NCI-H2107 treated with DMSO at 0.1 percent for 48 hours (cell line): ENCODE measurements around the gene CCDC69.
"Not testable (repeated sequence)": the region's sequence is repeated elsewhere in the genome, so short reads cannot be mapped to it uniquely, and the experiment has no call there.

Experiments used
- DNase-seq: peaks from one replicate; lab custom pipeline; 2025; ENCODE audit not compliant: unreplicated experiment; lab: John Stamatoyannopoulos, UW

The CCDC69 gene

DNA sequence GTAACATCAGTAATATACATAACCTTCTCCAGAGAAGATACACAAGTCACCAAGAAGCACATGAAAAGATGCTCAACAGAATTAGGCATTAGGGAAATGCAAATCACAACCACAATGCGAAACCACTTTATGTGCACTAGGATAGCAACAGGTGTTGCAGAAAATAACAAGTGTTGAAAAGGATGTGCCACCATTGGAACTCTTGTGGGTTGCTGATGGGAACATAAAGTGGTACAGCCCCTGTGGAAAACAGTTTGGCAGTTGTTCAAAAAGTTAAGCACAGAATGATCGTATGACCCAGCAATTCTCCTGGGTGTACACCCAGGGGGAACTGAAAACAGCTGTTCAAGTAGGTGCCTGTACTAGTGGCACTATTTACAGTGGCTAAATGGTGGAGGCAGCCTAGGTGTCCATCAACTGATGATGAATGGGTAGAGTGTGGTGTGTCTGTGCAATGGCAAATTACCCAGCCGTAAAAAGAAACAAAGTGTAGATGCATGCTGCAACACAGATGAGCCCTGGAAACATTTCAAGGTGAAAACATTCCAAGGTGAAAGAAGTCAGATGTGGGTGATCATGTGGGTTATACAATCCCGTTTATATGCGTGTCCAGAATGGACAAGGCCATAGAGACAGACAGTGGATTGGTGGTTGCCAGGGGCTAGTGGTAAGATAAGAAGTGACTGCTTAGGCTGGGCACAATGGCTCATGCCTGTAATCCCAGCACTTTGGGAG, 27.2 kb downstream of the CCDC69 start:
- DNase-seq: no peak

DNA sequence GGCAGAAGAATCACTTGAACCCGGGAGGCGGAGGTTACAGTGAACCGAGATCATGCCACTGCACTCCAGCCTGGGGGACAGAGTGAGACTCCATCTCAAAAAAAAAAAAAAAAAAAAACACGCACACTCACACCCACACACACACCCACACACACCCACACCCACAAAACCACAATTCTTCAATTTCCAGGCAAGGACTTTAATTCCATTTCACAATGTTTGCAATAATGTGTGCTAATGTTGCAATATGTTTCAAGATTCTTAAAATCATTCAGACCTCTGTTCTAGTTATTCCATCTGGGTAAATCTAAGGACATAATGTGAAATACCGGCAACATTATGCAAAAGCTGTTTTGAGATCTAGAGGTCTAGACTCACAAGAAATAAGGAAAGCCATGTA, 28.3 kb downstream of the CCDC69 start:
- DNase-seq: no peak

DNA sequence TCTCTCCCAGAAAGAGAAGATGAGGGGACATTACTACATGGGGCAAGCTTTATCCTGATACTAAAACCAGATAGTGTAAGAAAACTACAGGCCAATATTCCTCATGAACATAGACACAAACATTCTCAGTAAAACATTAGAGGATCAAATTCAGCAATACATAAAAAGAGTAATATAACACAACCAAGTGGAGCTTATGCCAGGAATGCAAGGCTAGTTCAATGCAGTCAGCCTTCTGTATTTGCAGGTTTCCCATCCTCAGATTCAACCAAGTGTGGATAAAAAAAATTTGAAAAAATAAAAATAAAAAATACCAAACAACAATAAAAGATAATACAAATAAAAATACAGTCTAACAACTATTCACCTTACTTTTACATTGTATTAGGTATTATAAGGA, 31.3 kb downstream of the CCDC69 start:
- no peak for DNase-seq

DNA sequence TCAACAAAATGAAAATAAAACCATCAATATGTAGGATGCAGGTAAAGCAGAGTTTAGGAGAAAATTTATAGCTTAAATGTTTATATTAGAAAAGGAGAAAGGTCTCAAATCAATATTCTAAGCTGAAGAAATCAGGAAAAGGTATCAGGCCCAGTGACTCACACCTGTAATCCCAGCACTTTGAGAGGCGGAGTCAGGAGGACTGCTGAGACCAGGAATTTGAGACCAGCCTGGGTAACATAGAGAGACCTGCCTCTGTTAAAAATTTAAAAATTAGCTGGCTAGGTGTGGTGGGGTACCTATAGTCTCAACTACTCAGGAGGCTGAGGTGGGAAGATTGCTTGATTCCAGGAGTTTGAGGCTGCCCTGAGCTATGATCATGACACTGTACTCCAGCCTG, 32.2 kb downstream of the CCDC69 start:
- no peak for DNase-seq

DNA sequence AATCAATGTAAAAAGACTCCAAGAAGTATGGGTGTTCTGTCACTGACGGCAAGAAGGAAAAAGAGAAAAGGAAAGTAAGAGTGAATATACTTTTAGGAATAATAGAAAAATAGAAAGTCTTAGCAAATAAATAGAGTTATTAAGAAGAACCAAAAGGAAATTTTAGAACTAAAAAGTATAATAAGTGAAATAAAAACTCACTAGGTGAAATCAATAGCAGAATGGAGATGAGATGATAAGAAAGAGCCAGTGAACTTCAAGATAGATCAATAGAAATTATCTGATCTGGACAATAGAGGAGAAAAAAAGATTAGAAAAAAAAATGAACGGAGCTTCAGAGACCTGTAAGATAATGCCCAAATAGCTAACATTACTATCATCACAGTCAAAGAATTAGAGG, 34.7 kb downstream of the CCDC69 start:
- DNase-seq: no peak

DNA sequence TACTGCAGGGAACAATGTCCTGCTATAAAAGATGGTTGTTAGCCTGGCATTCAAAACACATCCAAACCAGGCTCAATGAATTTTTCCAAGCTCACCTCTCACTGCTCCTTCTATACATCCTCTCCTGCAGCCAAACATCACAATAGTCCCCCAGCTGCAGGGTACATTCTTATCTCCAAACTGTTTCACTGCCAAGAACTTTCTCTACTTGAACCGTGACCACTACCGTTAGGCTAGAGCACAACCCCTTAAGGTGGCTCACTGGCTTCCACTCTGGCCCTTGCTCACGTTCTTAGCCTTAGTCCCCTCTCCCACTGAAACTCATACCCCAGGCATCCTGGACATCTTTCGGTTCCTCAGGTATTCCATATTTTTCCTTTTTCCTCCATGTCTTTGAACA, 37.4 kb downstream of the CCDC69 start:
- DNase-seq: no peak

DNA sequence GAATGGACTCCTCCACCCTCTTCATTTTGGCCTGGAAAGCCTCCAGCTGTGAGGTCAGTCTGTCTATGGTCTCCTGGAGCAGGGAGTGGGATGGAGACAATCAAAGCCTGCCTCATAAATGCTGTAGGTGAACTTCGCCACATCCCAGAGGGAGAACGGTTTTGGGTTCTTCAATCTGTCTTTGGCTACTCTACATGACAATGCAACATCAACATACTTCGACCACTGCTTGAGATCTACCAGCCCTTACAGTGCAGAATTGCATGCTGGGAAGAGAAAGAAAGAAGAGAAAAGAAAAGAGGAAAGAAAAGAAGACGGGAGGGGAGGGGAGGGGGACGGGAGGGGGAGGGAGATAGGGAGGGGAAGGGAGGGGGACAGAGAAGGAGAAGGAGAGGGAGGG, 37.8 kb downstream of the CCDC69 start:
- no peak for DNase-seq

DNA sequence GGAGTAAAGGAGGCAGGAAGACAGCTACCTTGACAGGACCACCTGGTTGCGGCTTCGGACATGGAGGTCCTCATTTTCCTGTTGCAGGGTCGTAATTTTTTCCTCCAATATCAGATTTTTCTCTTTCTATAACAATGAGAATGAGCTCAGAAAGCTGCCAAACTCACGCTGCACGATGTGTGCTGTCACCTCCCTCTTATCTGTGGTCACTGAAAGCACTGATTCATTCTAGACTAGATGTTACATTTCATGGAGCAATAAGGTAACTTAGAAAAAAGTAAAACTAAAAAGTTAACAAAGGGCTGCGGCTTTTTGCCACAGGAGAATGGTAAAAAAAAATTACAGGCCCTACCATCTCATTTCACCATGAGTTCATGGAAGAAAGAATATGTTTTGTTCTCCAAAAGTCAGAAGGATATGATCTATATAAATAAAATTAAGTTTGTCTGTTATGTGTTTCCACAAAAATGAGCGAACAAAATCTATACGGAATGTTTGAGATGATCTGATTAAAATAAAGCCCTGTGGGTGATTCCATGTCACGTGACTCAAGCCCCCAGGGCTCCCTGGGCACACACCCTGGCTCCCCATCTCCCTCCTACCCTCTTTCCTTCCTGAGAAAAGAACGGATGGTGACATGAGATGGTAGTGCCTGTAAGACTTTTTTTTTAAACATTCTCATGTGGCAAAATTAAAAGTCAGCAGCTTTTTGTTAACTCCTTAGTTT, 39.4 kb downstream of the CCDC69 start:
- DNase-seq: no peak

DNA sequence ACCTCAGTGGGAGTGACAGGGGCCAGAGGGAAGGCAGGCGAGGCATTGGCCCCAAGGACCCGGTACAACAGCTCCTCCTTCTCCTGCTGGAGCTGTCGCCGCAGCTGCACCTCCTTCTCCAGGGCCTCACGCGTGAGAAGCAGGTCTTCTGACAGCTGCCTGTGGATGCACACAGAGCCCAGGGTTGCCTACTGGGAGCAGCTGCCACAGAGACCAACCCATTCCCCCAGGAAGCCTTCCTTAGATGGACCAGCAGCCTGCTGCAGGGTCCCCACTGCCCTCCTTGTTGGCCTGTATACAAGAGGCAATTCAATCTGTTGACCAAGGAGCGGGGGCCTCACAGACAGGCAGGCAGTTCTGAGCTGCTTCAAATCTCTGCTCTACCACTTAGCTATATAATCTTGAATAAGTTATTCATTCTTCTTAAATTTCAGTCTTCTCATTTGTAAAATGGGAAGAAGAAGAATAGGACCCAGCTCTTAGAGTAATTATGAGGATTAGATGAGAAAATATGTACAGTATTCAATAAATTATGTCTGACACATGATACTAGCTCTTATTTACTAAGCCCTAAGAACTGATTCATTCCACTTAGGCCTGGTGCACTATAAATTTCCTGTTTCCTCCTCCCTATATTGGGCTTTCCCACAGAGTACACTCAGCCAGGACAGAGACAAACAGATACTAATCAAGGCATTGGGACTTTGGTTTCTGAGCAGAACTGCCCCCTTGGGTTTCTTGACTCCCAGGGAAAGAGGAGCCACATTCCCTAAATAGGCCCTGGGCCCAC, 40.2 kb downstream of the CCDC69 start:
- DNase-seq: no peak

DNA sequence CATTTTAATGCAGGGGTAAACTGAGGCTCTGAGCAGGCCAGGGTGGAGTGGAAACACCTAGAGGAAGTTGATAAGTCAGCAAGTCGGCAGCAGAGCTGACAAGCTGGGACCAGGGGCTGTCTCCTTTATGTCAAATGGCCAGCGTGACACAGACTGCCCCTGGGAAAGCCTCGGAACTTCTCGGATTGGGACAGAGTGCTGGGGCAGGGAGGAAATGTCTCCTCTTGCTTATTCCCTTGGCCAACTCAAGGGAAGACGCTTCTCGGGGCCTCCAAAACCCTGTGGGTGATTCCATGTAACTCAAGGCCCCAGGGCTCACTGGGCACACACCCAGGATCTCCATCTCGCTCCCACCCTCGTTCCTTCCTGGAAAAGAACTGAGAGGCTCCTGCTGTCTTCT, 40.9 kb downstream of the CCDC69 start:
- DNase-seq: no peak

DNA sequence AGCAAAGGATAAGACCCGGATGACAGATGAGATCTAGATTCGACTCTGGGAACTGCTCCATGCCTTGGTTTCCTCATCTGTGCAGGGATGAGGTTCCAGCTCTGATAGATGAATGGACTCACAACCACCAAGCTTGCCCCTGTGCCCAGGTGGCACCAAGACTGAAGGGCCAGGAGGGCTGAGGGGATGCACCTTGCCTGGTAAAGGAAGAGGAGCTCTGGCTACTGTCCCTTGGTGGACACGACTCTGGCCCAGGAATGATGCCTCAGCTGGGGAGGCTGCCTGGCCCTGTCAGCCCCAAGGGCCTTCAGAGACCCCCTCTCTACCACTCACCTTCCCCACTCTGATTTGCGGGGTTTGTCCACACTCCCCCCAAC, 41.4 kb downstream of the CCDC69 start:
- DNase-seq: no peak

DNA sequence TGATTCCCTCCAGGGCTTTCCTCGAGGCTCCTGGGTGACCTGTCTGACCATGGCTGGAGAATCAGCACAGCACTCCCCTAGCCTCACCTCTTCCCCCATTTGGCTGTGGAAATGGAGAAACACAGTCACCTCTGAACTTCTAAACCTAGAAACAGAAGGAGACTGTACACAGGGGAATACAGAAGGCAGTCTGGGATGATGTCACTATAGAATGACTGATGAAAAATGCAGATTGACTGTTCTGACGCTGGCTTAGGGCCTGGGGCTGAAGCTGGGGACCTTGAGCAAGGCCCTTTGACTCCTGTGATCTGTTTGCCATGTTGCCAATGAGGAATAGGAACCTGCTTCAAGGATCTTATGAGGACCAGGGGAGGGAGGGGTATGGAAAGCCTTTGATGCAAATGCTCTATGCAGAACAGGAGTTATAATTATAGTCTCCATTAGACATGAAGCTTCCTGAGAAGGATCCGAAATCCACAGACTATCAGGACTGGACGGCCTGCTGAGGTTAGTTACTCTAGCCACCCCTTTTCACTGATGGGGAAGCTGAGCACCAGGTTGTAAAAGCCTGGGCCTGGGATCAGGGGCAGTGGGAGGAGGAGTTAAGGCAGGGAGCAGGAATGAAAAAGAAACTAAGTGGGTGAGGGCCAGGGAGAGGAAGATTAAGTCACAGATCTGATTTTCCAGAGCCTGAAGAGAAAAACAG, 41.9 kb downstream of the CCDC69 start:
- DNase-seq: no peak

DNA sequence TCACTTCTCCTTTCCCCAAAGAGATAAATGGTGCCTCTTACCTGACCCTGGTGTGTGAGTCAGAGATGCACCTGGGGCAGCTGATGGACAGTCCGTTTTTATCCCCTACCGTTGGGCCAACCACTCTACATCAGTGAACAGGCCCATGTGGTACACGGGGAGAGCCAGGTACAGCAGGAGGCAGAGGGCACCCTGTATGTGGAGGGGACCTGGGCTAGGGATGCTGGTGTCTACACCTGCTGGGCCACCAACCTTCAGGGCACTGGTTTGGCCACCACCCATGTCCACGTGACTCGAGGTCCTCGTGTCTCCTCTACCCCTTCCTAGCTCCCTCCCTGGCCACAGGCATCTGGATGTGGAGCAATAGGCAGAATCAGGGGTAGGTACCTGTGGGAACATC, 43.6 kb downstream of the CCDC69 start:
- no peak for DNase-seq

DNA sequence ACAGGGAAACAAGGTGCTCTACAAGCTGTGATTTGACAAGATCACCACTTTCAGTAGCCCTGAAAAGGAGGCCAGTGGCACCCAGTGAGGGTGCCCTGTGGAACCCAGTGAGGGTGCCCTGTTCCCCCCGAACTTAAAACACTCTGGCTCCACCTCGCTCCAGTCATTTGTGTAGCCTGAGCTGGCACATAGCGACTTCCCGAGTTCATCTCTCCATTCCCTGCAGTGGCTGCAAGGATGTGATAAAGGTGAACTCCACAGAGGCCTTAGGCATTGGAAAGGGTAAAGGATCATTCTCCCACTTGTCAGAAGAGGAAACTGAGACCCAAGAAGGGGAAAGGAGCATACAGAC, 44.4 kb downstream of the CCDC69 start:
- no peak for DNase-seq

DNA sequence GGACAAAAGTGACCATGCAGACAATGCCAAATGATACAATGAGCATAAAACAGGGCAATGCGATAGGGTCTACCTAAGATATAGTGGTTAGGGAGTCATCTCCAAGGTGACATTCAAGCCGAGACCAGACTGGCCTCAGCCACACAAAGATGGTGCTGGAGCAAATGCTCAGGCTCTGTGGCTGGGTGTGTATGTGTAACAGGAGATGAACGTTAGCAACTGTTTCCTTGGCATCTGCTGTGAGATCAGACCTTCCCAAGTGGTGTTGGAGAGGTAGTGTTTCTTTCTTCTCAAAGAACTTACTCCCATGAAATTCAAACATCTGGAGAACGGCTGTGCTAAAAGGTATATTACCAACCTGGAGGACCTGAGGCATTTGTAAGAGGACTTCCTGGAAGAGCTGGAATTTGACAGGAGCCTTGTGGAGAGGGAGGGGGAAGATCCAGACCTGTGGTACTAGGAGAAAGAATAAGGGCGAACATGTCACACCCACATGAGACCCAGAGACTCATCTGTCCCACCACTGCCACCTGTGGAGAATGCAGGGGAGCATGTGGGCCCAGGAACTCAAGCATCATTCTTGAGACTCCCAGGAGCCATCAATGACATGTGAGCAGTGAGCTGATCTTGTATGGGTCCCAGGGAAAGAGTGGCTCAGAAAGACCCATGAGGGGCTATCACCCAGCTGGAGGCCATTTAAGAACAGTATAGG, 45.0 kb downstream of the CCDC69 start:
- no peak for DNase-seq

DNA sequence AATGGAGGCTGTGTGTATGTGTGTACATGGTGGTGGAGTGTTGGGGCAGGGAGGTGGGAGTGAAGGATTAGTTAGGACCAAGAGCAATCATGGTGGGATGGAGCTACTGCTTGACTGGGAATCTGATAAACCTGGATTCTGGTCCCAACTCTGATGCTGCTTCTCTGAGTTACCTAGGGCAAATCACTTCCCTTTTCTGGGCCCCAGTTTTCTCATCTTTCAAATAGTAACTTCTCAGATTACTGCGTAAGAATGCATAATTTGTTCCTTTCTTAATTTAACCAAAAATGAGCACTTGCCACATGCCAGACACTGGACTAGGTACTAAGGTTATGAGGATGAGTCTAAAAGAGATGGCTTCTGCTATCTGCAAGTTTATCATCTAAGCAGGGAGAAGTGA, 45.5 kb downstream of the CCDC69 start:
- no peak for DNase-seq

DNA sequence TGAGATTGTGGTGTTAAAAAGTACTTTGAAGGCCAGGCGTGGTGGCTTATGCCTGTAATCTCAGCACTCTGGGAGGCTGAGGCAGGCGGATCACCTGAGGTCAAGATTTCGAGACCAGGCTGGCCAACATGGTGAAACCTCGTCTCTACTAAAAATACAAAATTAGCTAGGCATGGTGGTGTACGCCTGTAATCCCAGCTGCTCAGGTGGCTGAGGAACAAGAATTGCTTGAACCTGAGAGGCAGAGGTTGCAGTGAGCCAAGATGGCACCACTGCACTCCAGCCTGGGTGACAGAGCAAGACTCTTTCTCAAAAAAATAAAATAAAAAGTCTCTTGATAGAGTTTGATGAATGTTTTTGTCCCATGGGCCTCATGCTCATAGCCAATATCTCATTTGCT, 47.6 kb downstream of the CCDC69 start:
- not testable (repeated sequence) for DNase-seq

DNA sequence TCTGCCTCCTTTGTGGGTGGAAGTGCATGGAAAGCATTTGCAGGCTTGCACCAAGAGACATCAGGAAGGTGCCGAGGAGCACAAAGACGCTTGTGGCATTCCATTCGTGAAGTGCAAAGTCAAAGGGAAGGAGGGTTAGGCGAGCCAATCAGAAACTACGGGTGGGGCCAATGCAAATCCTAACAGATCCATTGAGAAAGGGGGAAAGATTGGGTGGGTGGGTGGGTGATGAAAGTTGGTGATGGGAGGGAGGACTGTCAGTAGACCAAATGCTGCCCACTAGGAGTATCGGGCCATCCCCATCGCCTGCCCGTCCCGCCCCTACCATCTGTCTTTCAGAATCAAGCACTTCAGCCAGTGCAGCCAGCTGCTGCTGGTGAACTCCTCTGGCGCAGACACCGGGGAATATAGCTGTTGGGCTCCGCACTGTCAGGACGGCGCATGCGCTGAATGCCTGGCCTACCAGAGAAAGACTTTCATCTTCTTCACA, 49.2 kb downstream of the CCDC69 start:
- DNase-seq: no peak

DNA sequence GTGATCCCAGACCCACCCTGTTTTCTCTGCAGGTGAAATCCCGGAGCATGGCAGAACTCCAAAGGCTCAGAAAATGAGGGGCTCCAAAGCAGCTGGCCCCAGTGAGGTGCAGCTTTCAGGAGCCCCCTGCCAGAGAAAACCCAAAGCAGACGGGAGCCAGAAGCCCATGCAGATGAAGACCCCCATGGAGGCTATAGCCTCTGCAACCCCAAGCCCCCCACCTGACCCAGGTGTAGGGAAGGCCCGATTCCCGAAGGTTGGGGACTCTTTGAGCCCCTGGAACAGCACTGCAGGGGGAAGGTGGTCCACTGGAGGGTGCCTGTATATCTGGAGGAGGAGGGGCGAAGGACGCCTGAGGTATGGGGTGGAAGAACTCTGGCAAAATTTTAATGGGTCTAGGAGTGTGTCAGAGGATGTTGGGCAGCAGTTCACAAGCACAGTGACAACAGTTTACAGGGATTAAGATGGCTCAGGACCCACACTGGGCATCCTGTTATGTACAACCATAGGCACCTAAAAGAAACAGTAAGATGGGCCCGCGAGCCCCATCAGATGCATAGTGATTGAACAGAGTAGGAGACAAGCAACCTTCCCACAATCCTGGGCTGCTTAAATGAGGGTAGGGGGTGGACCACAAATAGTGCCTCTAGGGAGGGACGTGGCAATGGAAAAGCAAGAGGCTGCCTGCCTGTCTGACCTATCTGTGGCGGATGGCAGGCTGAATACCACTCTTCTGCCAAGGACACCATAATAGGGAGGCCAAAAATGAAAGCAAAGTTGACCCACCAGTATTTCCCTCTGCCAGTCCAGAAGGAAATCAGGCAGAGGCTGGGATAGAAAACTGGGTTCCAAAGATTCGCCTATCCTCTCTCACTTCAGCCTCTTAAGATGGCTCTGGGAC, 49.9 kb downstream of the CCDC69 start:
- DNase-seq: no peak

DNA sequence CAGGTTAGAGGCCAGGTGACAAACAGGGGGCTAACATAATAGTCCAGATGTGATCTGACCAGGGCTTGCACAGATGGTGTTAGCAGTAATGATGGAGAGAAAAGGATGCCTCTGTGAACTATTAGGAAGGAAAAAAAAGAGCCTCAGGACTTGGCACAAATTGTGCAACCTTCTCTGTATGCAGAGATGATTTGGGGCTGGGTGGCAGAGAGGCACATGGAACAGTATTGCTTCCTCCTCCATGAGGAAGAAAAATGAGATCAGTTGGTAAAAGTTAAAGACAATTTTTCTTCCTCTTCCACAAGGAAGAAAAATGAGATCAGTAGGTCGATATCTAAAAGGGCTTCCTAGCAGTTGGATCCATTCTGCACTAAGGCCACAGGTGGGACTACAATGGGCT, 52.4 kb downstream of the CCDC69 start:
- DNase-seq: no peak
